HepG2 (cell line): ENCODE results near the gene SSH3. TPM values are rescaled to one million over a fixed set of nuclear protein-coding genes. Genes with fewer than 3 reads are reported as not detected.

Source experiments
- CBFB ChIP-seq: sonication (generic); formaldehyde crosslinking; IDR thresholded peaks from 2 replicates; pipeline ENCODE4 v1.4.0; 2020; ENCODE audit warnings: missing genetic modification reagents
- ETV6 ChIP-seq: sonication (generic); formaldehyde crosslinking; conservative IDR thresholded peaks from 2 replicates; pipeline ENCODE4 v1.4.0; 2020; ENCODE audit warnings: missing genetic modification reagents
- JARID2 ChIP-seq: sonication (generic); formaldehyde crosslinking; IDR thresholded peaks from 2 replicates; pipeline ENCODE4 v1.8.1; 2023; ENCODE audit warnings: missing genetic modification reagents, inconsistent platforms; ENCODE audit not compliant: insufficient replicate concordance
- KDM3A ChIP-seq: IDR thresholded peaks from 2 replicates; pipeline ENCODE4 v1.6.1; 2018; ENCODE audit warnings: low read depth, missing compliant biosample characterization
- MAFK ChIP-seq, 2 experiments: IDR thresholded peaks in 1 of 2; conservative IDR thresholded peaks in 1 of 2; 2 replicates each; pipeline ENCODE4 v1.6.1; 2011; ENCODE audit warnings: improper control_type of control experiment in 2 of 2, low read length in 2 of 2
- MEF2D ChIP-seq: sonication (generic); formaldehyde crosslinking; IDR thresholded peaks from 2 replicates; pipeline ENCODE4 v1.5.1; 2020; ENCODE audit warnings: mild to moderate bottlenecking, missing genetic modification reagents
- RFX1 ChIP-seq: fragments of 450-650 bp; IDR thresholded peaks from 2 replicates; pipeline ENCODE4 v1.6.1; 2017
- SIN3A ChIP-seq: IDR thresholded peaks from 2 replicates; pipeline ENCODE4 v1.6.1; 2011; ENCODE audit warnings: low read depth, mild to moderate bottlenecking, control low read depth, low read length, borderline replicate concordance
- ZBTB46 ChIP-seq: sonication (generic); formaldehyde crosslinking; IDR thresholded peaks from 2 replicates; pipeline ENCODE4 v1.4.0; 2020; ENCODE audit warnings: mild to moderate bottlenecking, missing genetic modification reagents, borderline replicate concordance
- ZBTB7B ChIP-seq: sonication (generic); formaldehyde crosslinking; IDR thresholded peaks from 2 replicates; pipeline ENCODE4 v1.4.0; 2020; ENCODE audit warnings: missing genetic modification reagents
- ZFP36L2 ChIP-seq: sonication (generic); formaldehyde crosslinking; IDR thresholded peaks from 2 replicates; pipeline ENCODE4 v1.4.0; 2020; ENCODE audit warnings: missing genetic modification reagents
- ZNF121 ChIP-seq: sonication (generic); formaldehyde crosslinking; IDR thresholded peaks from 2 replicates; pipeline ENCODE4 v1.5.0; 2020; ENCODE audit warnings: mild to moderate bottlenecking, missing genetic modification reagents
- ZNF225 ChIP-seq: sonication (generic); formaldehyde crosslinking; IDR thresholded peaks from 2 replicates; pipeline ENCODE4 v1.4.0; 2020; ENCODE audit warnings: mild to moderate bottlenecking, missing genetic modification reagents
- ZNF274 ChIP-seq: sonication (generic); formaldehyde crosslinking; IDR thresholded peaks from 2 replicates; pipeline ENCODE4 v1.5.1; 2020; ENCODE audit warnings: mild to moderate bottlenecking, missing genetic modification reagents
- ZNF547 ChIP-seq: sonication (generic); formaldehyde crosslinking; IDR thresholded peaks from 2 replicates; pipeline ENCODE4 v1.5.1; 2020; ENCODE audit warnings: mild to moderate bottlenecking, missing genetic modification reagents
- ZNF556 ChIP-seq: sonication (generic); formaldehyde crosslinking; IDR thresholded peaks from 2 replicates; pipeline ENCODE4 v1.4.0; 2020; ENCODE audit warnings: mild to moderate bottlenecking, missing genetic modification reagents, borderline replicate concordance
- ZNF607 ChIP-seq: sonication (generic); formaldehyde crosslinking; IDR thresholded peaks from 2 replicates; pipeline ENCODE4 v1.5.1; 2020; ENCODE audit warnings: missing genetic modification reagents, mild to moderate bottlenecking, borderline replicate concordance
- ZNF709 ChIP-seq: sonication (generic); formaldehyde crosslinking; IDR thresholded peaks from 2 replicates; pipeline ENCODE4 v1.5.0; 2020; ENCODE audit warnings: mild to moderate bottlenecking, missing genetic modification reagents
- ZNF737 ChIP-seq: sonication (generic); formaldehyde crosslinking; IDR thresholded peaks from 2 replicates; pipeline ENCODE4 v1.5.0; 2020; ENCODE audit warnings: missing genetic modification reagents, mild to moderate bottlenecking, borderline replicate concordance
- ZSCAN20 ChIP-seq: sonication (generic); formaldehyde crosslinking; IDR thresholded peaks from 2 replicates; pipeline ENCODE4 v1.4.0; 2020; ENCODE audit warnings: missing genetic modification reagents, mild to moderate bottlenecking, borderline replicate concordance
- polyA plus RNA-seq, 8 experiments: library from polyadenylated mRNA; depleted of rRNA in 3 of 8; stranded (reverse) in 7 of 8; unstranded in 1 of 8; fragments of >200 nt; fragmentation: Illumina TruSeq in 4 of 8; extraction: Trizol in 4 of 8; gene quantifications; 2 replicates each; pipeline versions ENCODE4 v1.2.1 to v1.2.3, GENCODE V29; 2011 to 2016; ENCODE audit warnings: low read depth in 4 of 8, missing spikeins in 1 of 8, mixed read lengths in 1 of 8; ENCODE audit not compliant: insufficient read depth in 1 of 8
- total RNA-seq, 5 experiments: library from RNA; depleted of rRNA; stranded (reverse); fragments of >200 nt; fragmentation: Illumina TruSeq; extraction: Trizol; gene quantifications; 2 replicates each; pipeline ENCODE4 v1.2.3, GENCODE V29; 2016; ENCODE audit warnings: low read depth in 1 of 5
- TF ChIP-seq, protein P1 (sequence below): sonication (generic); formaldehyde crosslinking; IDR thresholded peaks from 2 replicates; pipeline ENCODE4 v1.4.0; 2020; ENCODE audit warnings: missing genetic modification reagents, borderline replicate concordance
- TF ChIP-seq, protein P2 (sequence below): IDR thresholded peaks from 2 replicates; pipeline ENCODE4 v1.6.1; 2012; ENCODE audit warnings: inconsistent platforms
- TF ChIP-seq, protein P3 (sequence below): sonication (generic); formaldehyde crosslinking; IDR thresholded peaks from 2 replicates; pipeline ENCODE4 v1.9.0; 2021; ENCODE audit warnings: missing genetic modification reagents, borderline replicate concordance

Gene SSH3
- total and polyA plus RNA-seq, 2 of the 13 experiments (the other 11 are each of a cell fraction or from before 2014, with no cell fraction given) = 12.4 to 18.8 TPM

DNA sequence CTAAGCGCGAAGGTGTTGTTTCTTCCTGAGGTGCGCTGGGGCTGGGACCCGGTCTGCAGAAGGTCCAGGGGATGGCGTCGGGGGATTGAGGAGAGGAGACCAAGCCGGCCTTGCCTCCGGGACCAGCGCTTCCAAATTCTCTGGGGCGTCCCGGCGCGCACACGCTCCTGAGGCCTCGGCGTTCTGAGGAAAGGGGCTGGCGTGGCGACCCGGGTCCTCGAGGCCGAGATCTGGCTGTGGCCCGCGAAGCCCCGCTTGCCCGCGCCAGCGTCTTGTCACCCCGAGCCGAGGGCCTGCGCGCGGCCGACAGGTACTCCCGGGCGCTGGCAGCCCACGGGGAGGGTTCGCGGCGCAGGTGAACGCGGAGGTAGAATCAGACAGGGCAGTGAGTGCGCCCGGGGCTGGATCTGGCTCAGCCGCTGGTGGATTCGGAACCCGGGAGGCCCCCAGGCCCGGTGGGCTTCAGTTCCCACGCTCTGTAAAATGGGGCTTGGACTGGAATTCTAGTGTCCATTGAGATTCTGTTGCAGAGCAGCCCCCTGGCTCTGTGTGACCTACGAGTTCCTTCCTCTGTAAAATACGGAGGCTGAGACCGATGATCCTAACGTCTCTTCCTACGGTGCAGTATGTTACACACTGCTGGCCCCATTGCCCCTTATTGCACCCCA, 14.7 kb downstream of the SSH3 start (continued):
- TF ChIP-seq CBFB (CRISPR knock-in tag) (peak; percentile 3; the same call in 1 of the 2 replicates), ZSCAN20 (peak; percentile 61; the same call in 1 of the 2 replicates), KDM3A (CRISPR knock-in tag) (peak; percentile 69; the same call in 1 of the 2 replicates), RFX1 (no peak), ZNF709 (CRISPR knock-in tag) (peak; percentile 63), ZNF225 (CRISPR knock-in tag) (peak; percentile 4; the same call in 1 of the 2 replicates), ZFP36L2 (CRISPR knock-in tag) (no peak), ZBTB46 (CRISPR knock-in tag) (0 out of 2 replicates have a peak, but pooled peaks have one; percentile 61), SIN3A (peak; percentile 26; the same call in 1 of the 2 replicates), ETV6 (CRISPR knock-in tag) (0 out of 2 replicates have a peak, but pooled peaks have one; percentile 8), ZNF547 (CRISPR knock-in tag) (peak; percentile 64; the same call in 1 of the 2 replicates), ZNF607 (CRISPR knock-in tag) (0 out of 2 replicates have a peak, but pooled peaks have one; percentile 11), JARID2 (CRISPR knock-in tag) (no peak), ZNF274 (CRISPR knock-in tag) (no peak), MAFK (conservative IDR thresholded peaks at IDR 0.05 in 1 of 2, IDR thresholded peaks at IDR 0.05 in 1 of 2; ENCODE audit: low read length in 2 of 2) (no peak), MEF2D (CRISPR knock-in tag) (0 out of 2 replicates have a peak, but pooled peaks have one; percentile 9), ZNF737 (CRISPR knock-in tag) (peak; percentile 38; the same call in 1 of the 2 replicates), ZNF556 (CRISPR knock-in tag) (peak; percentile 35; the same call in 1 of the 2 replicates), ZNF121 (CRISPR knock-in tag) (peak; percentile 79), ZBTB7B (0 out of 2 replicates have a peak, but pooled peaks have one; percentile 18)
- TF ChIP-seq, protein P1, sequence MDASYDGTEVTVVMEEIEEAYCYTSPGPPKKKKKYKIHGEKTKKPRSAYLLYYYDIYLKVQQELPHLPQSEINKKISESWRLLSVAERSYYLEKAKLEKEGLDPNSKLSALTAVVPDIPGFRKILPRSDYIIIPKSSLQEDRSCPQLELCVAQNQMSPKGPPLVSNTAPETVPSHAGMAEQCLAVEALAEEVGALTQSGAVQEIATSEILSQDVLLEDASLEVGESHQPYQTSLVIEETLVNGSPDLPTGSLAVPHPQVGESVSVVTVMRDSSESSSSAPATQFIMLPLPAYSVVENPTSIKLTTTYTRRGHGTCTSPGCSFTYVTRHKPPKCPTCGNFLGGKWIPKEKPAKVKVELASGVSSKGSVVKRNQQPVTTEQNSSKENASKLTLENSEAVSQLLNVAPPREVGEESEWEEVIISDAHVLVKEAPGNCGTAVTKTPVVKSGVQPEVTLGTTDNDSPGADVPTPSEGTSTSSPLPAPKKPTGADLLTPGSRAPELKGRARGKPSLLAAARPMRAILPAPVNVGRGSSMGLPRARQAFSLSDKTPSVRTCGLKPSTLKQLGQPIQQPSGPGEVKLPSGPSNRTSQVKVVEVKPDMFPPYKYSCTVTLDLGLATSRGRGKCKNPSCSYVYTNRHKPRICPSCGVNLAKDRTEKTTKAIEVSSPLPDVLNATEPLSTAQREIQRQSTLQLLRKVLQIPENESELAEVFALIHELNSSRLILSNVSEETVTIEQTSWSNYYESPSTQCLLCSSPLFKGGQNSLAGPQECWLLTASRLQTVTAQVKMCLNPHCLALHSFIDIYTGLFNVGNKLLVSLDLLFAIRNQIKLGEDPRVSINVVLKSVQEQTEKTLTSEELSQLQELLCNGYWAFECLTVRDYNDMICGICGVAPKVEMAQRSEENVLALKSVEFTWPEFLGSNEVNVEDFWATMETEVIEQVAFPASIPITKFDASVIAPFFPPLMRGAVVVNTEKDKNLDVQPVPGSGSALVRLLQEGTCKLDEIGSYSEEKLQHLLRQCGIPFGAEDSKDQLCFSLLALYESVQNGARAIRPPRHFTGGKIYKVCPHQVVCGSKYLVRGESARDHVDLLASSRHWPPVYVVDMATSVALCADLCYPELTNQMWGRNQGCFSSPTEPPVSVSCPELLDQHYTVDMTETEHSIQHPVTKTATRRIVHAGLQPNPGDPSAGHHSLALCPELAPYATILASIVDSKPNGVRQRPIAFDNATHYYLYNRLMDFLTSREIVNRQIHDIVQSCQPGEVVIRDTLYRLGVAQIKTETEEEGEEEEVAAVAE (CRISPR knock-in tag) = 0 out of 2 replicates have a peak, but pooled peaks have one; percentile 1
- TF ChIP-seq, protein P2, sequence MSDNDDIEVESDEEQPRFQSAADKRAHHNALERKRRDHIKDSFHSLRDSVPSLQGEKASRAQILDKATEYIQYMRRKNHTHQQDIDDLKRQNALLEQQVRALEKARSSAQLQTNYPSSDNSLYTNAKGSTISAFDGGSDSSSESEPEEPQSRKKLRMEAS = peak; percentile 68
- TF ChIP-seq, protein P3, sequence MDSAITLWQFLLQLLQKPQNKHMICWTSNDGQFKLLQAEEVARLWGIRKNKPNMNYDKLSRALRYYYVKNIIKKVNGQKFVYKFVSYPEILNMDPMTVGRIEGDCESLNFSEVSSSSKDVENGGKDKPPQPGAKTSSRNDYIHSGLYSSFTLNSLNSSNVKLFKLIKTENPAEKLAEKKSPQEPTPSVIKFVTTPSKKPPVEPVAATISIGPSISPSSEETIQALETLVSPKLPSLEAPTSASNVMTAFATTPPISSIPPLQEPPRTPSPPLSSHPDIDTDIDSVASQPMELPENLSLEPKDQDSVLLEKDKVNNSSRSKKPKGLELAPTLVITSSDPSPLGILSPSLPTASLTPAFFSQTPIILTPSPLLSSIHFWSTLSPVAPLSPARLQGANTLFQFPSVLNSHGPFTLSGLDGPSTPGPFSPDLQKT (CRISPR knock-in tag) = 0 out of 2 replicates have a peak, but pooled peaks have one; percentile 23
